GM19395 (cell line): Measurements from ENCODE around the gene RPL18A.

ENCODE experiments used
- ATAC-seq: cut with Tn5 transposase; IDR thresholded peaks from one replicate; pipeline ENCODE4 v1.9.1; 2021; ENCODE audit warnings: mild to moderate bottlenecking, moderate library complexity; ENCODE audit not compliant: unreplicated experiment

The RPL18A gene

DNA sequence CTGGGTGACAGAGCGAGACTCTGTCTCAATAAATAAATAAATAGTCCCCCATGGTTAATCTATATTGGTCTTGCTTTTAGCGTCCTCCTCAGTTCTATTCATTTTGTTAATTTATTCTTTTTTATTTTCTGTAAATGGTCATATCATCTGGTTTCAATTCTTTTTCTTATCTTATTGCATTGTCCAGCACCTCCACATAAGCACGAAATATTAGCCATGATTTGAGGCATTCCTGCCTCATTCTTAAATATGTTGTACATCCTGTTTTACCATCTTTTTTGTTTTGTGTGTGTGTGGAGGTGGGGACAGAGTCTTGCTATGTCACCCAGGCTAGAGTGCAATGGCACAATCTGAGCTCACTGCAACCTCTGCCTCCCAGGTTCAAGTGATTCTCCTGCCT lies 48.5 kb downstream of the RPL18A start:
- ATAC-seq, result no peak

DNA sequence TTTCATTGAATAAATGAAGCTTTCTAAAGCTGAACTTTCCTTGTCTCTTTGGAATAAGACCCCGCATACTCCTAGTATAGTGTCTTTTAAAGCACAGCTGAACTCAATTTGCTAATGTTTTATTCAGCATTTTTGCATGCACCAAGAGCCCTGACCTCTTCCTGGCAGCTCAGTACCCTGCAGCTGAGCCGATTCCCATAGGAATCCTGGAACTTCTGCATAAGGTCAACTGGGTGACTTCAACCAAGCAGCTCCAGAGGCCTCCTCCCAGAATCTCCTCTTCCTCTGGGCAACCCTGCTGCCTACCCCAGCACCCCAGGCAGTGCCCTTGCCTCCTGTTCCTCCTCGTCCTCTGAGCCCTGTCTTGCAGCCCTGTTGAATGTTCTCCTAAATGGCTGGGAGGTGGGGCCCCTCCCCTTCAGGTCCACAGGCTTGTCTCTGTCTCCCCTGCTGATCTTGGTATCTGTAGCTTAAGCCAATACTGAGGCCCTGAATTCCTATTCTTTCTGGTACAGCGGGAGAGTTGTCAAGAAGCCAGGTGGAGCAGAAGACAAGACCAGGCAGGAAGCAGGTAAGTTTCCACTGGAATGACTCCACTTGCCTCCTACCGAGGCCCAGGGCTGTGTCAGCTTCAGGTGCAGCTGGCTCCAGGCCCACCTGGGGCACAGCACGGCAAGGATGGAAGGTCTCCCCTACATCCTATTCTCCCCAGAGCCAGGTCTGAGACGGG lies 49.5 kb downstream of the RPL18A start:
- ATAC-seq, result no peak

DNA sequence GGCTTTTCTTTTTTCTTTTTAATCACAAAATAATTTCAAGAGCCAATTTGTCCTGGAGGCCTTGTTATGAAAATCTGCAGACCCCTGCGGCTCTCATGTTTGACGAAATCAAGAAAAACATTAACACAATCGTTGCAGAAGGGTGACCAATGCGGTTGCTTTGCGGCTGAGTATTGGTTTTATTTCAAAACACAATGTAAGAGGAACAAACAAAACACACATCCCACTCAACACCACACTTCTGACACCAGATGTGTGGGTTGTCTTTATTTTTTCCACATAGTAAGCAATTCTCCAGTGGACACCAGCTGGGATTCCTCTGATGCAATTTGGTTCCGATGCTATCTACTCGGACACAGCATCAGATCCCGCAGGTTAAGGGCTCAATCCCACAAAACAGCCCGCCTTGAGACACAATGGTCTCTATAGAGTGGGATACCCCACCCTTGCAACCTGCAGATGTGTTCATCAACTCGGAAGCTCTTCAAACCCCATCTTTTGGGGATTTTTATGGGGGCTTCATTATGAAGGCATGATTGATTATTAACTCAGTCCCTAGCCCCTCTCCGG lies 51.2 kb downstream of the RPL18A start:
- ATAC-seq, result no peak
